Stimulated activated CD4-positive, alpha-beta T cell treated with anti-CD3 and anti-CD28 coated beads, Interleukin-12 subunit alpha, Interleukin-12 subunit beta, amount 100 ng/mL, for 4 hours (primary cell): ENCODE data around the gene CEACAM4.

Source experiments
- DNase-seq: peaks from one replicate; pipeline ENCODE4 v3.0.0-alpha.2; 2020

Gene CEACAM4

DNA sequence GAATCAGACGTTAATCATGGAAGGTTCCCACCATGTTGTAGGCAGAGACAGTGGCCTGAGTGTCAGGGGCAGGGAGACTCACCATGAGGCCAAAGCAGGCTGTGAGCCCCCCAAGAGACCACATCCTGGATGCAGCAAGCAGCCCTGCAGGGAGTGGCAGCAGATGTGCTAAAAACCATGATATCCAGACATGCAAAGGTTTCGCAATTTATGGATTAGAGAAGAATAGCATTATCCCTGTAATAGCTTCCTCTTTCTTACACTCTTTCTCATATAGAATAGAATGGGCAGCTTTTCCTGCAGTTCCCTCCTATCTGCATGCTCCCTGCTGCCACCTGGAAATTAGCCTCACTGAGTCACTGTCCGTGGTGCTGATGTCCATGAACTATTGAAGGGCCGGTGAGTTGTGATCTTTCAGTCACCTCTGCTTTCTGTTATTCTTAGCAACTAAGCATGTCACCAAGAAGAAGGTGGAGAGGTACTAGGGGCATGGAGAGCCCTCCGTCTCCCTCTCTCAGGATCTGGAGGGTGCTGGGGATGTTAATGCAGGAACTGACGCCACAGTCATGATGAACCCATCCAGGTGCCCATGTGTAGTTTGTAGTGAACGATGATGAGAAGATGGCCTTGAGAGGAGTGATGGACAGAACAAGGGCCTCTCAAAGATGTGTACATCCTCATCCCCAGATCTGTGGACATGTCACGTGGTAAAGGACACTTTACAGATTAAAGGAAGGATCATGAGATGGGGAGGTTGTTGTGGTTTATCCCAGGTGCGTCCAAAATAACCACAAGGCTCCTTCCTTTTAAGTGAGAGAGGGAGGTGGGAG lies 9.9 kb downstream of the CEACAM4 start:
- DNase-seq: no peak

DNA sequence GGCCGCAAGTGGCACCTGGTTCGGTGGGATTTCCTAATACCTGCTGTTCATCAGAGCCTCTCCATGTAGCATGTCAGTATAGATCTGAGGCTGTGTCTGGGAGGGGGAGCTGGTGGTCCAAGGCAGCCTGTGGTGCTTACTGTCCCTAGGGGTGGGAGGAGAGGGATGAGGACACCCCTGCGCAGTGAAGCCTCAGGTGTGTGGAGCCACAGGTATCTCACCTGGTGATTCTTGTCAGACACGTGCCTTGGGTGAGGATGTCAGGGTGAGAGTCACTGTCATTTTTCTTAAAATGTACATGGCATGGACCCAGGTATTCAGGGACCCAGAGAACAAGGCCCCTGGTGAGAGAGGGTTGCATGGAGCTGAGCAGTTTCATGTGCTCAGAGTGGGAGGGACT lies 11.7 kb downstream of the CEACAM4 start:
- no peak for DNase-seq

DNA sequence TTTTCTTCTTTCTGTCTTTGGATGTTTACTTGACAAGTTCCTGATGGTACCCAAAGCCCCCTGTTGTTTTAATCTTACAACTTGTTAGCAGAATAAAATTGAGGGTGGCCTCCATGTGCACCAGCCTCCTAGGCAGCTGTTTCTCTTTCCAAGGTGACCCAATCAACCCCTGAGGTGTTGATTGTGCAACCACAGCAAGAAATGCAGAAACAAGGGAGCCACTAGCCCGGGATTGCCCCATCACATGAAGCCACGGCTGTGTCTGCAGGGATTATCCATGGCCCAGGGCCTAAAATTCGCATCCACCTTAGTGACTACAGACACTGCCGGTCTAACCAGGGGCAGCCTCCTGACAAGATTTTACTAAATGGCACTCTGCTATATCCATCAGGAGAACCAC lies 14.4 kb downstream of the CEACAM4 start:
- no peak for DNase-seq

DNA sequence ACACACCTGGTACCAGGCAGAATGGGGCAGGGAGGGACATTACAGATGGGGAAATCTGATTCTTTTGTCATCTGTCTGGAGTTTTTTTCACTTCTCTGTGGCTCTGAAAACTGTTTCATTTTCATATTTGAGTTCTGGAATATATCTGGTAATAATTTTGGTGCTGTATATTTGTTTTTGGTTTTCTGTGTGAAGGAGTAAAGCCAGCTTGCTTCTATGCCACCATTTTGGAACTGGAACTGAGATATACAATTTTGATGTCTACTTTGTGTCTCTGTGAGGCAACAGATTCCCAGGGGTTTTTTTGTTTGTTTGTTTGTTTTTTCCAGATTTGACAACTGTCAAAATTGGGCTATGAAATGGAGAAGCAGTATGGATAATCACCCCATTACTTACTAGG lies 16.1 kb downstream of the CEACAM4 start:
- no peak for DNase-seq

DNA sequence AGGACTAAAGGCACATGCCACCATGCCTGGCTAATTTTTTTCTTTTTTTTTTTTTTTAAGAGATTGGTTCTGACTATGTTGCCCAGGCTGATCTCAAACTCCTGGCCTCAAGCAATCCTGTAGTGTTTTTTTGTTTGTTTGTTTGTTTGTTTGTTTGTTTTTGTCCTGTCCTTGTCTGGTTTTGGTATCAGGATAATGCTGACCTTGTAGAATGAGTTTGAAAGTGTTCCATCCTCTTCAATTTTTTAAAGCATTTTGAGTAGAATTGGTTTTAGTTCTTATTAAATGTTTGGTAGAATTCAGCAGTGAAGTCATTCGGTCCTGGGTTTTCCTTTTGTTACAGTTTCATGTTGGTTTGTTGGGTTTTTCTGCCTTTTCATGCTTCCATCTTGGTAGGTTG lies 19.2 kb downstream of the CEACAM4 start:
- DNase-seq: no peak

DNA sequence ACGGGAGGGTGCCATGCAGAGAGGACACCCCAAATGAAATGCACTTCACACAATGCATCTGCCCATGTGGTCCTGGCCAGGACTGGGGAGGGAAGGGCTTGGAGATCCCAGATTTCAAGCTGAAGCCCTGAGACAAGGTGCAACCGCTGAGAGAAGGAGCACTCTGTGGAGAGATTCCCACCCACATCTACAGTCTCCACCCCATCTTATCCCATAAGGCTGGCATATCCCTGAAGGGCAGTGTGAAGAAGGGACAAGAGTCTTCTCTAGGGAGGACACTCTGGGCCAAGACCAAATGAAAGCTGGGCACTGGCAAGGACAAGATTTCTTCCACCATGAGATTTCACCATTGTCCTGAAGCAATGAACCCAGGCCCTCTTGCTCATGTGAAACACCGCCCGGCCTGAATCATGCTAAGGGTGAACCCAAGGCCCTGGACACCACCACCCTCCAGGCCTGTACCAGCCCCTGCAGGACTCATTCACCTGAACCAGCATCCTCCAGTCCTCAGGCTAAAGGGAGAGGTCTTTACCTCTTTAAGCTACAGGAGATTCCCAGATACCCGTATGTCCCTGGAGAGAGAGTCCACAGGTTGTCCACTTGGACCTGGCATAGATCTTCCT lies 20.5 kb downstream of the CEACAM4 start:
- no peak for DNase-seq

DNA sequence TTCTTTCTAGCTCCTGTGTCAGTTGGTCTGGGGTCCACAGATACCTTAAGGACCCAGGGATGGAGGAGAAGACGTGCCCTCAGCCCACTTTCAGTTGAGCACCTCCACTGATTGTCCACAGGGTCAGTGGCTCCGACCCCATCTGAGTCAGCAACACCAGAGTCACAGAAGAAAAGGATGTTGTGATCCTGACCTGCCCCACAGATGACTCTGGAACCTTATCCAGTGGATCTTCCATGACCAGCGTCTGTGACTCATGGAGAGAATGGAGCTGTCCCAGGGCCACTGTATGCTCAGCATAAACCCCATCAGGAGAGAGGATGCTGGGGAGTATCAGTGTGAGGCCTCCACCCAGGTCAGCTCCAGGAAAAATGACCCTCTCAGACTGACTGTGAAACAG lies 22.0 kb downstream of the CEACAM4 start:
- no peak for DNase-seq

DNA sequence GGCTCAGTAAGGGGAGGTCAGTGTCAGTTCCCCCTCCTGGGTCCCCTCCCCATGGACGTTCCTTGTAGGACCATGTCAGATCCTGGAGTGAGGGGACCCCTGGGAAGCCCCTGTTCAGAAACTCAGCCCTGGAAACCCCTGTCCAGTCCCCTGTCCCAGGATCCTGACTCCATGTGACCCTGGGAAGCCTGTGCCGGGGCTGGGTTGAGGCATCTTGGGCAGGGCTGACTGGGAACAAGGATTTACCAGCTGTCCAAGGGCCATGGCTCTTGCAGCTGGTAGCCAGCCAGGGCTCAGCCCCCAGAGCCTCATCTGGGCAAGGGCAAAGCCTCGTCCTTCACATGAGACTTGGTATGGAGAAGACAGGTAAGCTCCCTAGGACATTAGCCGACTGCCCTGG lies 25.1 kb downstream of the CEACAM4 start:
- DNase-seq: no peak

DNA sequence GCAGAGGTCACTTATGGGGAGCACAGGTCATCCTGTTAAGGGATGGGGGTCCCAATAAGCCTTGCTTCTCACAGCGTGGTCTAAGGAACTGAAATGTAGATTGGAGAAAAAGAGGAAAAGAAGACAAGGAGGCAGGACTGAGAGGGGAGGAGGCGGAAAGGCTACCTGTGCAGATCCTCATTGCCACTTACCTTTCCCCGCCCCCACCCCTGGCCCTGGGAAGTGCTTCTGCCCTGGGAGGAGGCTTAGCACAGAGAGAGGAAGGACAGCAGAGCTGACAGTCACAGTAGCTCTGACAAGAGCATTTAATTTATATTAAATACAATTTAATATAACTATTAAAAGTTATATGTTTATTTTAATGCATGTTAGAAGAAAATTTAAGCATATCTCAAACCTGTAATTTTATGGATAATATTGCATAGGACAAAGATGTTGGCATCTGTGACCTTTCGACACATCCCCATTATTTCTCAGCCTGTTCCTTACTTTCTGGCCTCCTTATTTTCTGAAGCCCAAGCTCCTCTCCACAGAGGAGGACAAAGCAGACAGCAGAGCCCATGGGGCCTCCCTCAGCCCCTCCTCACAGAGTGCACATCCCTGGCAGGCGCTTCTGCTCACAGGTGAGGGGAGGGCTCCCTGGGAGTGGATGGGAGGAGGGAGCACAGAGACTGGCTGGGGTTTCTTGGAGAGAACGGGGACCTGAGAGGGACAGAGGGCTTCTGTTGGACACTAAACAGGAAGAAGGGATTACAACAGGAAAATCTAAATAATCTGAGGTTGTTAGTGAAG lies 27.5 kb downstream of the CEACAM4 start:
- DNase-seq: no peak

DNA sequence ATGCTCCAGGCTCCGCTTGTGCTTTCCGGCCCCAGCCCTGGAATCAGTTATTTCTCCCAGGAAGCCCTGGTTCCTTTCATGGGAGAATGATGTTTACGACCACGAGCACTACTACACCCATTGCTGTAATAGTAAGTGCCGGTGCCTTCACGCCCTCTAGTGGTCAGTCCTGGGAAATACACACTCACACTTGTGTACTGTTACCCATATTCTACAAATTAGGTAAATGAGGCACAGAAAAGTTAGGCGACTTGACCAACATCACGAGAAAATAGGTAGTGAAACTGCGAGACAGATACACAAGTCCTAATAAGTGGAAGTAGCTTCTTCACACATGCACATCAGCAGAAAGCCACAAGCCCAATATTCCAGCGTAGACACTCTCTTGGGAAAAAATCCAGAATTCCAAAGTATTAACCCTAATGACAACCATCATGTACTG lies 29.3 kb downstream of the CEACAM4 start:
- peak; percentile 57 for DNase-seq

DNA sequence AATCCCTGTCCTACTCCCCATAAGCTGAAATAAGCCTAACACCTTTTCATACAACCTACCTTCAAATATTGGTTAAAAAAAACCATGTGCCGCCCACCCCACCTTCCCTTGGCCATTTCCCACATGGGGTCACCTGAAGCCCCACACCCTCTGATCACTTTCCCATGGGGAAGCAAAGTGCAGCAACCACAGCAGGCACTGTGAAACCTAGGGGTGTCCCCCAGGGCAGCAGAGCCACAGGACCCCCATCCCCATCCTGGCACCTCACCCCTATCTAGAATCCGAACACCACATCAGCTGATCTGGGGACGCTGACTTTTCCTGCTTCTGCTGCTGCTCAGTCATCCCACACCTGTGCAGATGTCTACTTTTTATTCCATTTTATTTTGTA lies 31.0 kb downstream of the CEACAM4 start:
- DNase-seq: no peak

DNA sequence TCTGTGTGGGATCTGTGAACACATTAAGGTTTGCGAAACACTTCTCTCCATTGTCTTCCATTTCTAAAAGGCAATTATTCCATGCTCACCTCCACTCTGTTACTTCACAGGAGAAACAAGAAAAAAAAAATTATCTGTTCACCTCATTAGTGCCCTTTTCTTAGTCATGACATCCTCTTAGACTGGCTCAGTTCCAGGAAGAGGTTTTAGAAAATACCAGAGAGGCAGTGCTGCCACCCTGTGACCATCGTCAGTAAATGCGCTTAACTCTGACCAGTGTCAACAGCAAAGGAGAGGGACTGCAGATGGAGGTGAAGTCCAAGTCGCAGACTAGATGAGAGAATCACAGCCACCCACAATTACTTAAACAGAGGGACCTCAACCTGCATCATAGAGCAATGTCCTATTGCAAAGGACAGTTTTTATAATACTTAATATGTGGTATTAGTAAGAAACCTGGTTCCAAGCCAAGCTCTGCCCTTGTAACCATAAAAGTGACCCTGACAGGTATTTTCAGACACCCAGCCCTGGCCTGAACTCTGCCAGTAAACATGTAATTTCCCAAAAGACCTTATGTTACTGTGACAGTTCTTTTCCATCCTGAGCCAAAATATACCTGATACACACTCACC lies 31.5 kb downstream of the CEACAM4 start:
- peak; percentile 53 for DNase-seq

DNA sequence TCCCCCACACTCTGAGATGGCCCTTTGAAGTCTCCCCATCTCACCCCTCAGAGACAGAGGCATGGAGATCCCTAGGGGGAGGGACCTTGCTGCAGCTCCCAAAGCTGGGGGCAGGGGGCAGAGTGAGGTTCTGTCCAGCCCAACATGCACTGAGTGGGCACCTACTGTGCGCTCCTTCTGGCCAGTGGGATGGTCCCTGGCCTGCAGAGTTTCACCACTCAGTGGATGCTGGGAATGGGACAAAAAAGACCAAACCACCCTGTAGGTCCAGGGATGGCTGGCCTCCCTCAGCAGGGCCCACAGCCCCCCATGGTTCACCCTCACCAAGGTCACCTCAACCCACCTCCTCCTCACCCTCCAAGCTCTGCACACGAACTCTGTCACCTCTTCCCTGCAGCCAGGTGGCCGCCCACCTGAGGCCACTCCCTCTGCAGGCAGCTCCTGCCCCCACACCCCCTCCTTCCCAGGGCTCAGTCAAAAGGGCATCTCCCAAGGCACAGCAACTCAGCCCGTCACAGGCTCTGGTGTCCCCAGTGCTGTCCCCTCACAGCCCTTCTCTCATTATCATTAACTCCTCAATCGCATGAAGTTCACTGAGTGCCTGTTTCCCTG lies 34.8 kb downstream of the CEACAM4 start:
- DNase-seq: no peak

DNA sequence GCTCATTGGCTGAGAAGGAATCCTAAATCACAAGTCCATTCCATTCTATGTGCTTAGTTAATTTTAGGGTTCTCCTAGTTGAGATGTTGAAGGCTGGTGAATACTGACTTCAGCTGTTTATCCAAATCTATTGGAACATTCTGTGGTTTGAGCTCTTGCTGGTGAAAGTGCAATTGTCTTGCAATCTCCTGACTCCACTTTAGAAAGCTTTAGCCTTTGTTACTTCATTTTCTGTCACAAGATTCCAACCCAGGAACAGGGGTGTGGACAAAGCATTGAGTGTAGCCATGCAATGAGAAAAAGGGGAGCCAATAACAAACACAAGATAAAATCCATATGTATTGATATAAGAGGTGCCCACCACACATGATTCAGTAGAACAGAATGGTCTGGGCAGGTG lies 35.9 kb downstream of the CEACAM4 start:
- no peak for DNase-seq

DNA sequence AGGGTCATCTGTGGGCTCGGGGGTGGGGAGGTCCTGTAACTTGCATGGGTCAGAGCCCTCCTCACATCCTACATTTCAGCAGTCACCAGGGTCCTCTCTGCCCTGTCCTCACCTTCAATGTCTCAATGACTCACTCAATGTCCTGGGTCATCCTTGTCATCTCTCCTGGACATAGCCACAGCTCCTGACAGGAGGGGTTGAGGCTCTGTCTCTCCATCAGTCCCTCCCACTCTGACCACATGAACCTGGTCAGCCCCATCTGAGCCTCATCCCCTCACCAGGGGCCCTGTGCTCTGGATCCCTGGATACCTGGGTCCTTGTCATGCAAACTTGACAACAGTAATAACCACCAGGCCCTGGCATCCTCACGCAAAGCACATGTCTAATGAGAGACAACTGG lies 37.5 kb downstream of the CEACAM4 start:
- DNase-seq: no peak

DNA sequence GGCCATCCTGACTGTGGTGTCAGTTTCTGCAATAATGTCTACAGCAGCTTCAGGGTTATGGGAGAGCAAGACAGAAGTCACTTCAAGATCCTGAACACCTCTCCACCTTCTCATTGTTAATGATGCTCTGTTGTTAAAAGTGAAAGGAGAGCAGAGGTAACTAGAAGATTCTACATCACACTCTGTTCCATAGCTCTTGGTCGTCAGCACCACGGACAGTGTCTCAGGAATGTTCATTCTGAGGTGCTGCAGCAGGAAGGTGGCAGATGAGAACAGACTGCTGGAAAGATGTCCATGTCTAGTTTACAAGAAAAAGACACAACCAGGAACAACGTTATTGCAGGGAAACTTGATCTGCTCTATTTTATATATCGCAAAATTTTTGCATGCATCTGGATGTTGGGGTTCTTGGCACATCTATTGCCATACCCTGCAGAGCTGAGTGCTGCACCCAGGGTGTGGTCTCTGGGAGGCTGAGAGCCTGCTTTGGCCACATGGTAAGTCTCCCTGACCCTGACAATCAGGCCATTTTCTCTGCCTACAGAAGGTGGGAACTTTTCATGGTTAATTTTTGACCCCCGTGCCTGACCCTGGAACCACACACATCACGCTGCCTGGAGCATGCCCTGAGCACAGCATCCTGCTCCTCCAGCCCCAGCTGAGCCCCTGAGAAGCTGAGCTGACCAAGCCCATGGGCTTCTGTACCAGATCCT lies 38.2 kb downstream of the CEACAM4 start:
- no peak for DNase-seq

DNA sequence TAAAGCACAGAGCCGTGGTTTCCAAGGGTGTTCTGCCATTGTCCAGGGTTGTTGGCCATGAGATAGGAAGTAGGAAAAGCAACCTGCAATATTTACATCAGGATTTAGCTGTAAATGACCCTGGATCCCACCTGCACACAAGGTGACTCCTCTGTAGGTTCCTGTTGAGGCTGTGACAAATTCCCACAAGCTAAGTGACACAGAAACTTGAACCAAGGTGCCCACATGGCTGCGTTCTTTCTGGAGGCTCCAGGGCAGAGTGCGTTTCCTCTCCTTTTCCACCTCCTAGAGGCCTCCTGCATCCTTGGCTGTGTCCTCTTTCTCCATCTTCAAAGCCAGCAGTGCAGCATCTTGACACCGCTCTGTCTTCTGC lies 39.0 kb downstream of the CEACAM4 start:
- DNase-seq: no peak

DNA sequence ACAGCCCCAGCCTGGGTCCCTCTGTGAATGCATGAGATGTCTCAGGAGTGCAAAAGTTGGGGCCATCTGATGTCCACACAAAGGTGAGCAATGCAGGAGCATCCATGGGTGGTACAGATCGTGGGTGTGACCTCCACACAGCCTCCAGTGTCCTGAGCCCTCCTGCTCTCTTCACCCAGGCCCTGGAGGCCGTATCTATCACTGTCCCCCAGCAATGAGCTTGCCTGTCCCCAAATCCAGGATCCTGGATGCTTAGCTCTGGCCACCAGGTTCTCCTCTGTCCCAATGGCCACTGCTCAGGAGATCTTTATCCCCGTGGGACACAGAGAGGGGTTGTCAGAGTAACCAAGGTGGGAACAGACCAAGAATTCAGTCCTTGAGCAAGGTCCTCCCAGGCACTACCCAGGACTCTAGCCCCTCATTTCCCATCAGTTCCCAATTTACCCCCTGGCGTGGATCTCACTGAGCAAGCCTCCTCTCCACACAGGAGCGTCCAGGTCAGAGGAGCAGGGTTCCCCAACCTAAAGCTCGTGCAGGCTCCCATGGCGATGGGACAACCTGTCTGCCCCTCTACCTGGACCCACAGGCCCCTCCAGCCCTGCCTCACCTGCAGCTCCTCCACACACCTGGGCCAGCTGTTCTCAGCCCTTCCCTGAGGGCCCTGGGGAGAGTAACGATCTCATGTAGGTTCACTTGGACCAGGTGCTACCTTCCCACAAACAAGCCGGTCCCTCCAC lies 39.6 kb downstream of the CEACAM4 start:
- no peak for DNase-seq

DNA sequence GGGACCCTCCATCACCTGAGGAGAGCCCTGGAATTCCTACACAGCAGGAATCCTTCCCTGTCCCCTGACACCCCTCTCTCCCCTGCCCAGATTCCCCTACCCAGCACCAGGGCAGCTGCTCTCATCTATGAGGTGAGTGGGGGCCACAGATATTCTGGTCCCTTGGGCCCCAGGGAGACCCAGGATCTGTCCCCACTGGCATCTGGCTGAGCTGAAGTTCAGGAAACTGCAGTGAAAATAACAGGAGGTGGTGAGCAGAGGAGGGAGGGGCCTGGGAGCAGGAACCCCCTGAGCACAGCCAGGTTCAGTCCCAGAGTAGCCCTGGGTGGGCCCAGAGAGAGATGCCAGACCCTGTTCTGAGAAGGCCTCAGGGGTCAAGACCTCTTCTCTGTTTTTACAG lies 40.8 kb downstream of the CEACAM4 start:
- DNase-seq: no peak

DNA sequence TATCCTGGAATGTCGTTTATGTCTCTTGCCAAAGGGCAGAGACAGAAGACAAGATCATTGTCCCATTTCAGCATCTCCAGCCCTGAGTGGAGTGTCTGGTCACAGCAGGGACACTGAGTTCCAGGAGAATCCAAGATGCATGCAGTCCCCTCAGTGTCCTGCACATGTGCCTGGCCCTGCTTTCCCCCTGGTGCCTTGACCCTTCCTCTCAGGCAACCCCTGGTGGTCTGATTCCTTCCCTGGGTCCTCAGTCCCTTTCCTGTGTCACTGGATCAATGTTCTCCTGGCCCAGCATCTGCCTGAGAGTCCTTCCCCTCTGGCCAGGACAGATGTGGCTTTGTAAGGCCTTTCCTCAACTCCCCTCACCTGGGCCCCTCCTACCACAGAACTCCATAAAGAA lies 41.9 kb downstream of the CEACAM4 start:
- DNase-seq: no peak

DNA sequence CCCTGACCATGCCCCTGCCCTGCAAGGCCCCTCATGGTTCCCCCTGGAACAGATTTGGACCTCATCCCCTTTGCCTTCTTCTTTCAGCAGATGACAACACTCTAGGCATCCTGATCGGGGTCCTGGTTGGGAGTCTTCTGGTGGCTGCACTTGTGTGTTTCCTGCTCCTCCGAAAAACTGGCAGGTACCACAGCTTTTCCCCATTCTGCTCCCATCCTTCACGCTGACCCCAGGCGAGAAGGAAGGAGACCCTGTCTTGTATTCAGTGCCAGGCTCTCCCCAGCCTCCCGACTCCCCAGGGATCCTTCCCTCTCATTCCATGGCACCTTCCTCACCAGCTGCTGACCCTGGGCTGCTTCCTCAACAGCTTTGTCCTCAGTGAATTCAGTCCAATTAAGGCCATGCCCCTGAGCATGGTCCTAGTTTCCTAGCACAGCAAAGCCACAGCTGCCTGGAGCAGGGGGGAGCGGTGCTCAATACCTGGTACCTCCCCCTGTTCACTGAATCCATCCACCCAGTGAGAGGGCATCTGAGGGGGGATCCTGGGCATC lies 42.5 kb downstream of the CEACAM4 start:
- DNase-seq: no peak
